PC-9 (cell line): Measurements from ENCODE around the gene VCX2. TPM values are rescaled to one million over a fixed set of nuclear protein-coding genes. Genes with fewer than 3 reads are reported as not detected.
A peak's percentile ranks its signal among the peaks of the same experiment; 100 is the strongest.
"Not testable (repeated sequence)": the region's sequence is repeated elsewhere in the genome, so short reads cannot be mapped to it uniquely, and the experiment has no call there.

Experiments used
- Bru-seq: library from RNA; stranded (reverse); fragments of 400-500 nt; gene quantifications from one replicate; lab custom pipeline; 2021; lab: Mats Ljungman, UMichigan
- BruChase-seq, 2 experiments: library from RNA; stranded (reverse); fragments of 400-500 nt; gene quantifications; one replicate each; lab custom pipeline; 2021; lab: Mats Ljungman, UMichigan
- BruUV-seq: library from RNA; stranded (reverse); fragments of 400-500 nt; replicated peaks from 2 replicates; lab custom pipeline; 2021; lab: Mats Ljungman, UMichigan
- CTCF ChIA-PET: fragments of 300-600 bp; sonication (Branson Sonifier 250); formaldehyde crosslinking; loops from one replicate; lab custom pipeline; 2022; ENCODE audit warnings: antibody characterized with exemption; lab: Charles Lee
- POLR2A ChIA-PET: fragments of 300-600 bp; sonication (Branson Sonifier 250); formaldehyde crosslinking; loops from one replicate; lab custom pipeline; 2022; ENCODE audit warnings: antibody characterized with exemption; ENCODE audit not compliant: unreplicated experiment; lab: Charles Lee
- DNase-seq, 2 experiments: peaks; one replicate each; pipeline versions ENCODE4 v3.0.0 to v3.0.0-alpha.2; 2015 to 2022; ENCODE audit warnings: mixed read lengths in 1 of 2
- H2AFZ ChIP-seq: fragments of 200-600 bp; sonication (generic); 2 replicates; pipeline ENCODE4 v1.8.1; 2017; ENCODE audit warnings: antibody characterized with exemption
- H3F3A ChIP-seq: fragments of 200-600 bp; sonication (generic); 2 replicates; pipeline ENCODE4 v1.8.1; 2017; ENCODE audit warnings: antibody characterized with exemption, mild to moderate bottlenecking, low read depth; ENCODE audit not compliant: insufficient read depth
- H3K27ac ChIP-seq: fragments of 200-600 bp; sonication (generic); 2 replicates; pipeline ENCODE4 v1.6.1; 2016; ENCODE audit warnings: mixed run types
- H3K27me3 ChIP-seq: fragments of 200-600 bp; sonication (generic); 2 replicates; pipeline ENCODE4 v1.6.1; 2016; ENCODE audit warnings: low read depth, mixed run types; ENCODE audit not compliant: insufficient read depth
- H3K36me3 ChIP-seq: fragments of 200-600 bp; sonication (generic); 2 replicates; pipeline ENCODE4 v1.6.1; 2016; ENCODE audit warnings: low read depth, mixed run types
- H3K4me1 ChIP-seq: fragments of 200-600 bp; sonication (generic); replicated peaks from 2 replicates; pipeline ENCODE4 v1.6.1; 2016; ENCODE audit warnings: mixed run types; ENCODE audit not compliant: insufficient read depth
- H3K4me2 ChIP-seq: fragments of 200-600 bp; sonication (generic); 2 replicates; pipeline ENCODE4 v1.6.1; 2017; ENCODE audit warnings: mixed run types
- H3K4me3 ChIP-seq: fragments of 200-600 bp; sonication (generic); 2 replicates; pipeline ENCODE4 v1.6.1; 2016; ENCODE audit warnings: mixed run types
- H3K79me2 ChIP-seq: fragments of 200-600 bp; sonication (generic); 2 replicates; pipeline ENCODE4 v1.6.1; 2017; ENCODE audit warnings: low read depth, mixed run types
- H3K9me2 ChIP-seq: fragments of 200-600 bp; sonication (generic); 2 replicates; pipeline ENCODE4 v1.8.1; 2017; ENCODE audit warnings: mild to moderate bottlenecking; ENCODE audit not compliant: insufficient read depth
- H3K9me3 ChIP-seq: fragments of 200-600 bp; sonication (generic); 2 replicates; pipeline ENCODE4 v1.8.1; 2016; ENCODE audit warnings: low read depth; ENCODE audit not compliant: insufficient read depth
- H4K20me1 ChIP-seq: fragments of 200-600 bp; sonication (generic); 2 replicates; pipeline ENCODE4 v1.8.1; 2017; ENCODE audit not compliant: insufficient read depth
- CTCF ChIP-seq: fragments of 200-600 bp; sonication (generic); conservative IDR thresholded peaks from 2 replicates; pipeline ENCODE4 v1.6.1; 2017; ENCODE audit warnings: mixed run types, antibody characterized with exemption, mild to moderate bottlenecking, moderate library complexity
- EZH2 ChIP-seq: fragments of 200-600 bp; sonication (generic); IDR thresholded peaks from 2 replicates; pipeline ENCODE4 v1.8.0; 2017; ENCODE audit warnings: antibody characterized with exemption, low read depth
- intact Hi-C: fragments of 100-400 bp; cut with micrococcal nuclease; formaldehyde crosslinking; loops from one replicate; pipeline ENCODE4 v1.10.0; 2022; ENCODE audit not compliant: unreplicated experiment
- long read RNA-seq: library from polyadenylated mRNA; stranded (forward); transcript quantifications from one replicate; pipeline ENCODE4 v2.0.0, GENCODE V29; 2022
- total RNA-seq: library from RNA; stranded (reverse); gene quantifications from 2 replicates; pipeline ENCODE4 v1.2.3, GENCODE V29; 2021

Gene VCX2
- total RNA-seq (not detected in 2 replicates), Bru-seq, nascent RNA (percentile 15 among the genes with signal in this experiment), BruChase-seq, experiment 1, labeled RNA remaining after a 2-hour chase (percentile 28 among the genes with signal in this experiment), BruChase-seq, experiment 2, labeled RNA remaining after a 6-hour chase (not detected)
- long read RNA-seq: 0 reads

- H2AFZ ChIP-seq, H3K27me3 ChIP-seq, H3K4me2 ChIP-seq, H3F3A ChIP-seq, H3K9me3 ChIP-seq, CTCF ChIA-PET, H4K20me1 ChIP-seq, H3K36me3 ChIP-seq, H3K27ac ChIP-seq, POLR2A ChIA-PET, H3K4me3 ChIP-seq, H3K79me2 ChIP-seq, BruUV-seq, DNase-seq, H3K9me2 ChIP-seq, H3K4me1 ChIP-seq: not testable (repeated sequence)
- intact Hi-C loops: loop anchor here (10.0 kb wide), 2 partner anchors 176 to 454 kb away; no protein-coding TSS in a partner anchor
Observed at GRCh38 chrX:8171169-8171568, at the start of gene VCX2. Gene VCX2, minus strand, starts transcription at chrX:8171267. Its CDS starts 624 bp downstream, at chrX:8170643.

GRCh38 chrX:8204943-8205342 lies 33.9 kb upstream of the VCX2 start:
- TF ChIP-seq EZH2 (no peak), CTCF (no peak)
- Histone ChIP-seq H4K20me1 (no peaks in the 10 kb centered on the region), H3K4me1 (no peaks in the 10 kb centered on the region), H3K9me2 (no peaks in the 10 kb centered on the region), H3K9me3 (no peaks in the 10 kb centered on the region), H3K36me3 (no peaks in the 10 kb centered on the region), H3F3A (no peaks in the 10 kb centered on the region), H3K4me2 (no peak overlapping the region), H2AFZ (no peak overlapping the region), H3K79me2 (no peaks in the 10 kb centered on the region), H3K4me3 (no peak overlapping the region), H3K27me3 (no peaks in the 10 kb centered on the region), H3K27ac (no peak overlapping the region)
- intact Hi-C loops: no loop called here
- no peak for DNase-seq
- POLR2A ChIA-PET: no interaction called here
- CTCF ChIA-PET: no interaction called here
- no TSS peak for BruUV-seq

GRCh38 chrX:8204169-8204935 lies 33.3 kb upstream of the VCX2 start:
- no TSS peak for BruUV-seq
- H3K36me3 ChIP-seq: no peaks in the 10 kb centered on the region

More at GRCh38 chrX:8204169-8204935, 33.3 kb upstream of the VCX2 start:
- no peak overlapping the region for H3K27ac ChIP-seq
- CTCF ChIA-PET: no interaction called here
- no peak overlapping the region for H3K4me3 ChIP-seq
- H3F3A ChIP-seq: no peaks in the 10 kb centered on the region
- DNase-seq: peak in 1 of 2 experiments; percentile 51
- POLR2A ChIA-PET: no interaction called here
- TF ChIP-seq EZH2: no peak
- no peak for TF ChIP-seq CTCF
- H3K79me2 ChIP-seq: no peaks in the 10 kb centered on the region
- intact Hi-C loops: no loop called here
- no peaks in the 10 kb centered on the region for H3K9me2 ChIP-seq
- no peaks in the 10 kb centered on the region for H3K27me3 ChIP-seq
- no peak overlapping the region for H3K4me2 ChIP-seq
- no peaks in the 10 kb centered on the region for H3K4me1 ChIP-seq
- no peaks in the 10 kb centered on the region for H3K9me3 ChIP-seq
- no peaks in the 10 kb centered on the region for H4K20me1 ChIP-seq
- H2AFZ ChIP-seq: no peak overlapping the region
